Measurements from ENCODE around the gene HSF2. TPM values are rescaled to one million over a fixed set of nuclear protein-coding genes. Genes with fewer than 3 reads are reported as not detected.

HSF2 gene
- total RNA-seq, 1 donor from 2014 or later, result 27.8 TPM

DNA sequence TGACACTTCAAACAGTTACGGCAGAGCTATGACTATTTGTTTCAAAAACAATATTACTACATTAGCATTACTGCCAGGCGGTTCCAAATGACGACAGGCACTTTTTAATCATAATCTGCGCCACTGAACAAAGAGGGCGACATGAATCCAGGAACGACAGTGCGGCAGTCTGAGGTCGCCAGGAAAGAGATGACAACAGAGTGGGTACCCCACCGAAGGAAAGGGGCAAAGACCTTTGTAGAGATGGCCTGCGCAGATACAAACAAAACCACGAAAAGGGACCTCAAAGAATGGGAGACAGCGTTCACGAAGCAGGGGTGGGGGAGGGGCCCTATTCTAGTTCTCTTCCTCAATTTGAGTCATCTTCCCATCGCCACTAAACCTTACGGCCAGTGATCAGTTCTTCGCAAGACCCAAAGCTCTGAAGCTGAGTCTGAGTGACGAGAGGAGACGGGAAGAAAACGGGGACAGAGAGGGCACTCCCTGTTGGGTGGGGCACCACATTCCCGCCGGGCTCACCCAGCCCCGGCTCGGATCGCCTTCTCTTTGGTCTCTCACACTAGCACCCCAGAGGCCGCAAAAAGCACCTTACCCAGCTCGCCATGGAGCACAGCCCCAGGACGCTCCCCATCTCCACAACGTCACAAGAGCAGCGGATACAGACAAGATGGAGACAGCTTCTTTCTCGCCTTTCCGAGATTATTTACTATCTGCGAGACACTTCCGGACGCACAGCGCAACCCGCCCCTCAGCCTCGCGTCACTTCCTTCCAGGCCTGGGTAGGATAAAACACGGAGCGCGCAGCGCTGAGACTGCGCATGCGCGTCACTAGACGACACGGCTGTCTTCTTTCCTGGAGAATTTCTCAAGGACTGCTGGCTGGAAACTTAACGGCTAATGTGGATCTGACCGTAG lies 71.9 kb downstream of the HSF2 start, which contains the start of gene SERINC1:
TSS of gene SERINC1 (minus strand) at position 701 of the 915 bp plus-strand sequence. CDS start at position 631, 70 bp downstream.
- Mint-ChIP-seq H3K27me3 (ENCODE audit: low read depth) (no peaks in the 10 kb centered on the region), H3K9me3 (peaks cover 3% of the 10 kb centered on the region), H3K27ac (peak within 1 kb of the TSS; percentile 100), H3K4me1 (peaks cover 15% of the 10 kb centered on the region), H3K36me3 (peaks cover 8% of the 10 kb centered on the region), H3K4me3 (peak within 1 kb of the TSS; percentile 100)
- peak; percentile 81 to 92 for DNase-seq (ENCODE audit: low spot score in 2 of 2, unreplicated experiment in 2 of 2)
- TF ChIP-seq, protein P1, sequence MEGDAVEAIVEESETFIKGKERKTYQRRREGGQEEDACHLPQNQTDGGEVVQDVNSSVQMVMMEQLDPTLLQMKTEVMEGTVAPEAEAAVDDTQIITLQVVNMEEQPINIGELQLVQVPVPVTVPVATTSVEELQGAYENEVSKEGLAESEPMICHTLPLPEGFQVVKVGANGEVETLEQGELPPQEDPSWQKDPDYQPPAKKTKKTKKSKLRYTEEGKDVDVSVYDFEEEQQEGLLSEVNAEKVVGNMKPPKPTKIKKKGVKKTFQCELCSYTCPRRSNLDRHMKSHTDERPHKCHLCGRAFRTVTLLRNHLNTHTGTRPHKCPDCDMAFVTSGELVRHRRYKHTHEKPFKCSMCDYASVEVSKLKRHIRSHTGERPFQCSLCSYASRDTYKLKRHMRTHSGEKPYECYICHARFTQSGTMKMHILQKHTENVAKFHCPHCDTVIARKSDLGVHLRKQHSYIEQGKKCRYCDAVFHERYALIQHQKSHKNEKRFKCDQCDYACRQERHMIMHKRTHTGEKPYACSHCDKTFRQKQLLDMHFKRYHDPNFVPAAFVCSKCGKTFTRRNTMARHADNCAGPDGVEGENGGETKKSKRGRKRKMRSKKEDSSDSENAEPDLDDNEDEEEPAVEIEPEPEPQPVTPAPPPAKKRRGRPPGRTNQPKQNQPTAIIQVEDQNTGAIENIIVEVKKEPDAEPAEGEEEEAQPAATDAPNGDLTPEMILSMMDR (IDR thresholded peaks at IDR 0.05; ENCODE audit: unreplicated experiment), result no peak

DNA sequence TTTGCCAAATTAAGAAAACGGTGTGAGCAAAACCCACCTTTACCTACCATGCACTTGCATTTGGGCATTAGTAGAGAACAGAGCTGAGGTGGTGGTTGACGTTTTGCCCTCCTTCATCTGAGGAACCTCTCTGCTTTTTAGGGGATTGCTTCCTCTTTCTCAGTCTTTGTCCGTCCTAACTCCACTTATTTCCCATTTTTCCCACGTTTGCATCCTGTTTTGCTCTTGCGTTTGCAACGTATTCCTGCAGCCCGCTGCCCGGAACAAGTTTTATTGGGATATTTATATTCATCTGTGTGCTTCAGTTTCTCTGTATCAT lies 72.5 kb downstream of the HSF2 start:
- TF ChIP-seq, protein P1 (IDR thresholded peaks at IDR 0.05; ENCODE audit: unreplicated experiment), result no peak
- no peaks in the 10 kb centered on the region for H3K27me3 Mint-ChIP-seq (ENCODE audit: low read depth)
- H3K36me3 Mint-ChIP-seq, result peaks cover 3% of the 10 kb centered on the region
- peaks cover 15% of the 10 kb centered on the region for H3K4me1 Mint-ChIP-seq
- H3K4me3 Mint-ChIP-seq, result peak overlapping the region; percentile 100
- H3K27ac Mint-ChIP-seq, result peak overlapping the region; percentile 100
- peaks cover 1% of the 10 kb centered on the region for H3K9me3 Mint-ChIP-seq
- DNase-seq (ENCODE audit: low spot score in 2 of 2, unreplicated experiment in 2 of 2), result no peak

DNA sequence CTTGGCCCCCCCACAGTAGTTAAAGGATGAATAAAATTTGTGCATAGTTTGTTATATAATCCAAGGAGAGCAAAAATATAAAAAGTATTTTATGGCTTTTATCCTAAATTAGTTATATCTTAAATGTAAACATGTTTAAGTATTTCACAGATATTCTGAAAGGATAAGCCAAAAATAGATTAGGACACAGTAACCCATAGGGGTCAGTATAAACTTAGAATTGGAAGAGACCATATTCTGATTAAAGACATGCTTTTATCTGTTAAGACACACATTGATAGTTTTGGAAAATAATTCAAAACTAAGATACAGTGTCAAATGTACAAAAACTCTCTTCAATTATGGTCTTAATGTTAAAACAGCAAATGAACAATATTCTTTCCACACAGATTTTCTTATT lies 76.7 kb downstream of the HSF2 start:
- no peak for DNase-seq (ENCODE audit: low spot score in 2 of 2, unreplicated experiment in 2 of 2)
- peaks cover 3% of the 10 kb centered on the region for H3K4me1 Mint-ChIP-seq
- H3K36me3 Mint-ChIP-seq, result no peaks in the 10 kb centered on the region
- TF ChIP-seq, protein P1 (IDR thresholded peaks at IDR 0.05; ENCODE audit: unreplicated experiment), result peak; percentile 60
- H3K27ac Mint-ChIP-seq, result no peak overlapping the region
- no peaks in the 10 kb centered on the region for H3K27me3 Mint-ChIP-seq (ENCODE audit: low read depth)
- no peak overlapping the region for H3K4me3 Mint-ChIP-seq
- H3K9me3 Mint-ChIP-seq, result no peaks in the 10 kb centered on the region

DNA sequence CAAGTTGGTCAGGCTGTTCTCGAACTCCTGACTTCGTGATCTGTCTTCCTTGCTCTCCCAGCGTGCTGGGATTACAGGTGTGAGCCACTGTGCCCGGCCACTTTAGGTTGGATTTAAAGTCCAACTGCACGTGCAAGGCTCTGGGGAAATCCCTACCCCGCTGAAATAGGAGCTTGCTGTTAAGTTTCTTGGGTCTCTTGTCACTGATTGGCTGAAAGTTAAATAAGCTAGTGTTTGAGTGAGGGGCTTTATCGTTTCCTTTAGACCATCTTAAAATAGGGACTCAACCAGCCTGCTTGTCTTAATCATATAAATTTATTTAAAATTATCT lies 83.3 kb downstream of the HSF2 start:
- H3K36me3 Mint-ChIP-seq, result no peaks in the 10 kb centered on the region
- H3K9me3 Mint-ChIP-seq, result no peaks in the 10 kb centered on the region
- H3K4me3 Mint-ChIP-seq, result peak overlapping the region; percentile 80
- DNase-seq (ENCODE audit: low spot score in 2 of 2, unreplicated experiment in 2 of 2), result no peak
- TF ChIP-seq, protein P1 (IDR thresholded peaks at IDR 0.05; ENCODE audit: unreplicated experiment), result no peak
- peaks cover 26% of the 10 kb centered on the region for H3K4me1 Mint-ChIP-seq
- H3K27ac Mint-ChIP-seq, result peak overlapping the region; percentile 59
- no peaks in the 10 kb centered on the region for H3K27me3 Mint-ChIP-seq (ENCODE audit: low read depth)

Other genes with a start within 250 kb of the HSF2 start
- 99.2 to 100 TPM (median 99.5 TPM) in 3 replicates for gene SERINC1, start 72.2 kb downstream of the HSF2 start, total RNA-seq
- 44.7 to 49.0 TPM (median 48.9 TPM) in 3 replicates for gene PKIB, start 210.8 kb downstream of the HSF2 start, total RNA-seq

All from mesothelial cell of epicardium (in vitro differentiated cells).